ENCODE measurements around the gene CDCA4. TPM values are rescaled to one million over a fixed set of nuclear protein-coding genes. Genes with fewer than 3 reads are reported as not detected.

The CDCA4 gene
- total and polyA plus RNA-seq, 2 donors (not counting 1 experiment from before 2014, with no cell fraction given): 6.3 to 11.7 TPM

DNA sequence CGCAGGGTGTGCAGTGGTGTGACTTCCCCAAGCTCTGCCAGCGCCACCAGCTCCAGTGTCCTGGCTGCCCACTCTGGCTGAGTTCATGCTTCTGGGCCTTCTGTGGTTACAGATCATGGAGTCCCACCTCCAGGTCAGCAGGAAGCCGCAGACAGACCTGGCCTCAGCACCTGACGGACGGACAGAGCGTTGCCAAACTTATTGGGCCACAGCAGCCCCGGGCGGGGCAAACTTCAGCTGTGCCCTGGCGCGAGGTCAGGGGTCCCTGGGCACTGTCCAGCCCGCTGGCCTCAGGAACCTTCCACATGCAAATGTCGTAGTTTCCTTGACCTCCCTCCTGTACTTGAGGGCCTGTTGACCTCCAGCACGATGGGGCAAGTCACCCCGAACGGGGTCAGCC lies 33.1 kb upstream of the CDCA4 start:
- Mint-ChIP-seq H3K27ac (no peak overlapping the region), H3K4me1 (peaks cover 12% of the 10 kb centered on the region), H3K27me3 (no peaks in the 10 kb centered on the region), H3K4me3 (no peak overlapping the region), H3K9me3 (ENCODE audit: insufficient read depth) (no peaks in the 10 kb centered on the region)
- no peak for TF ChIP-seq EZH2 (IDR thresholded peaks at IDR 0.05; ENCODE audit: borderline replicate concordance, insufficient read depth, low read depth, low read length, poor library complexity, severe bottlenecking)
- TF ChIP-seq, protein P1, sequence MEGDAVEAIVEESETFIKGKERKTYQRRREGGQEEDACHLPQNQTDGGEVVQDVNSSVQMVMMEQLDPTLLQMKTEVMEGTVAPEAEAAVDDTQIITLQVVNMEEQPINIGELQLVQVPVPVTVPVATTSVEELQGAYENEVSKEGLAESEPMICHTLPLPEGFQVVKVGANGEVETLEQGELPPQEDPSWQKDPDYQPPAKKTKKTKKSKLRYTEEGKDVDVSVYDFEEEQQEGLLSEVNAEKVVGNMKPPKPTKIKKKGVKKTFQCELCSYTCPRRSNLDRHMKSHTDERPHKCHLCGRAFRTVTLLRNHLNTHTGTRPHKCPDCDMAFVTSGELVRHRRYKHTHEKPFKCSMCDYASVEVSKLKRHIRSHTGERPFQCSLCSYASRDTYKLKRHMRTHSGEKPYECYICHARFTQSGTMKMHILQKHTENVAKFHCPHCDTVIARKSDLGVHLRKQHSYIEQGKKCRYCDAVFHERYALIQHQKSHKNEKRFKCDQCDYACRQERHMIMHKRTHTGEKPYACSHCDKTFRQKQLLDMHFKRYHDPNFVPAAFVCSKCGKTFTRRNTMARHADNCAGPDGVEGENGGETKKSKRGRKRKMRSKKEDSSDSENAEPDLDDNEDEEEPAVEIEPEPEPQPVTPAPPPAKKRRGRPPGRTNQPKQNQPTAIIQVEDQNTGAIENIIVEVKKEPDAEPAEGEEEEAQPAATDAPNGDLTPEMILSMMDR (IDR thresholded peaks at IDR 0.05): no peak
- Histone ChIP-seq H3K9ac (ENCODE audit: low read length) (no peak overlapping the region), H3K9me3 (ENCODE audit: control extremely low read depth in 1 of 3, control insufficient read depth in 2 of 3, insufficient read depth in 1 of 3, low read length in 2 of 3) (no peaks in the 10 kb centered on the region), H3K79me2 (ENCODE audit: control insufficient read depth, insufficient read depth, low read length) (peaks cover 29% of the 10 kb centered on the region), H3K27me3 (replicated peaks in 1 of 4; ENCODE audit: control extremely low read depth in 1 of 4, control insufficient read depth in 3 of 4, insufficient read depth in 4 of 4, low read length in 3 of 4) (no peaks in the 10 kb centered on the region), H4K20me1 (ENCODE audit: control insufficient read depth, insufficient read depth, low read length, poor library complexity, severe bottlenecking) (peaks cover 86% of the 10 kb centered on the region), H3K4me1 (ENCODE audit: control insufficient read depth in 2 of 2, insufficient read depth in 2 of 2, low read length in 2 of 2) (peaks cover 5 to 6% of the 10 kb centered on the region in 2 donors), H3K4me2 (replicated peaks; ENCODE audit: low read depth, low read length, poor library complexity, severe bottlenecking) (no peak overlapping the region), H3K36me3 (replicated peaks in 1 of 2; ENCODE audit: control extremely low read depth in 1 of 2, control insufficient read depth in 1 of 2, extremely low read depth in 1 of 2, insufficient read depth in 2 of 2, low read length in 1 of 2) (peaks cover 0 to 80% of the 10 kb centered on the region in 2 experiments), H2AFZ (ENCODE audit: insufficient read depth, low read depth, low read length, poor library complexity, severe bottlenecking) (no peak overlapping the region), H3K27ac (ENCODE audit: low read length in 2 of 2) (no peak overlapping the region), H3K4me3 (ENCODE audit: control extremely low read depth in 1 of 5, extremely low read depth in 1 of 5, insufficient read depth in 1 of 5, low read depth in 2 of 5, low read length in 4 of 5) (no peak overlapping the region)
- POLR2A ChIA-PET: interaction anchor here (0.5 to 0.7 kb wide), 3 partner anchors 8 to 148 kb away, joined by 4 to 5 read pairs (median 4); no protein-coding TSS in a partner anchor
- peak; percentile 13 for DNase-seq
- WGBS (ENCODE audit: insufficient coverage): 94% methylated on average over 15 of the region's 15 CpGs
- no peak for ATAC-seq (ENCODE audit: low read depth)
- CTCF ChIA-PET: interaction anchor here (1.0 kb wide), 1 partner anchor 37 kb away, joined by 4 read pairs; no protein-coding TSS in a partner anchor
- intact Hi-C loops (cut with micrococcal nuclease): no loop called here

DNA sequence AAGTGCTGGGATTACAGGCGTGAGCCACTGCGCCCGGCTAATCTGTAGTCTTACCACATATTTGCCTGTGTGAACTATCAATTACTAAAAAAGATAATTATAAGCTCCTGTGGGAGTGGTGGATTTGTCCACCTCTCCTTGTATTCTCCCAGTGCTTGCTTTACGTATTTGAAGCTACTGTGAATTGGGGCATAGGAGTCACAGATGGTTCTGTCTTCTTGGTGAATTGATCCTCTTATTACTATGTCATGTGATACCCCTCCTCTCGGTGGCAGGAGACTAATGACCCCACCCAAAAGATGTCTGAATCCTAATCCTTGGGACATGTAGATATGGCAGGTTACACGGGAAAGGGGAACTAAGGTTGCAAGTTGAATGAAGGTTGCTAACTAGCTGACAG lies 32.5 kb upstream of the CDCA4 start:
- Histone ChIP-seq H4K20me1 (ENCODE audit: control insufficient read depth, insufficient read depth, low read length, poor library complexity, severe bottlenecking) (peaks cover 83% of the 10 kb centered on the region), H3K4me2 (replicated peaks; ENCODE audit: low read depth, low read length, poor library complexity, severe bottlenecking) (no peak overlapping the region)

More for the DNA sequence above, 32.5 kb upstream of the CDCA4 start:
- H3K9me3 ChIP-seq (ENCODE audit: control extremely low read depth in 1 of 3, control insufficient read depth in 2 of 3, insufficient read depth in 1 of 3, low read length in 2 of 3): no peaks in the 10 kb centered on the region
- ChIA-PET POLR2A (interaction anchor here (0.5 to 0.7 kb wide), 2 partner anchors 9 to 10 kb away, joined by 4 to 5 read pairs; no protein-coding TSS in a partner anchor), CTCF (interaction anchor here (1.0 kb wide), 1 partner anchor 37 kb away, joined by 4 read pairs; no protein-coding TSS in a partner anchor)
- DNase-seq (peak; percentile 6), ATAC-seq (ENCODE audit: low read depth) (no peak)
- TF ChIP-seq, protein P1 (IDR thresholded peaks at IDR 0.05): no peak
- TF ChIP-seq EZH2 (IDR thresholded peaks at IDR 0.05; ENCODE audit: borderline replicate concordance, insufficient read depth, low read depth, low read length, poor library complexity, severe bottlenecking): no peak
- Mint-ChIP-seq H3K27ac (no peak overlapping the region), H3K4me3 (no peak overlapping the region), H3K9me3 (ENCODE audit: insufficient read depth) (no peaks in the 10 kb centered on the region), H3K27me3 (no peaks in the 10 kb centered on the region), H3K4me1 (peaks cover 8% of the 10 kb centered on the region)
- 86% methylated on average over 1 of the region's 6 CpGs for WGBS (ENCODE audit: insufficient coverage)
- peaks cover 0 to under 1% of the 10 kb centered on the region in 2 donors for H3K4me1 ChIP-seq (ENCODE audit: control insufficient read depth in 2 of 2, insufficient read depth in 2 of 2, low read length in 2 of 2)
- H3K4me3 ChIP-seq (ENCODE audit: control extremely low read depth in 1 of 5, extremely low read depth in 1 of 5, insufficient read depth in 1 of 5, low read depth in 2 of 5, low read length in 4 of 5): no peak overlapping the region
- H2AFZ ChIP-seq (ENCODE audit: insufficient read depth, low read depth, low read length, poor library complexity, severe bottlenecking): no peak overlapping the region
- H3K79me2 ChIP-seq (ENCODE audit: control insufficient read depth, insufficient read depth, low read length): peaks cover 23% of the 10 kb centered on the region
- intact Hi-C loops (cut with micrococcal nuclease): no loop called here
- no peaks in the 10 kb centered on the region for H3K27me3 ChIP-seq (replicated peaks in 1 of 4; ENCODE audit: control extremely low read depth in 1 of 4, control insufficient read depth in 3 of 4, insufficient read depth in 4 of 4, low read length in 3 of 4)
- peaks cover 0 to 76% of the 10 kb centered on the region in 2 experiments for H3K36me3 ChIP-seq (replicated peaks in 1 of 2; ENCODE audit: control extremely low read depth in 1 of 2, control insufficient read depth in 1 of 2, extremely low read depth in 1 of 2, insufficient read depth in 2 of 2, low read length in 1 of 2)
- no peak overlapping the region for H3K9ac ChIP-seq (ENCODE audit: low read length)
- no peak overlapping the region for H3K27ac ChIP-seq (ENCODE audit: low read length in 2 of 2)
